T-helper 17 cell (primary cell): ENCODE measurements around the gene PRKCE. TPM values are rescaled to one million over a fixed set of nuclear protein-coding genes. Genes with fewer than 3 reads are reported as not detected.

Experiments used
- ATAC-seq: fragments of 150-1000 bp; cut with Tn5 transposase; 2 replicates; pipeline ENCODE4 v1.10.0; 2021; ENCODE audit warnings: mild to moderate bottlenecking, moderate library complexity
- DNase-seq, 3 donors: peaks; one replicate each; pipeline versions ENCODE4 v3.0.0 to v3.0.0-alpha.2; 2020 to 2021
- H3K9me3 ChIP-seq: one replicate; pipeline ENCODE4 v1.7.0; 2013; ENCODE audit warnings: low read length, mild to moderate bottlenecking; ENCODE audit not compliant: control insufficient read depth, poor library complexity, severe bottlenecking
- H3K27ac Mint-ChIP-seq: one replicate; pipeline ENCODE4 v1.8.0; 2022; ENCODE audit warnings: mild to moderate bottlenecking, moderate library complexity, mixed read lengths
- H3K27me3 Mint-ChIP-seq: one replicate; pipeline ENCODE4 v1.8.0; 2022; ENCODE audit warnings: mixed read lengths
- H3K36me3 Mint-ChIP-seq: one replicate; pipeline ENCODE4 v1.8.0; 2022; ENCODE audit warnings: low read depth, mixed read lengths
- H3K4me1 Mint-ChIP-seq: one replicate; pipeline ENCODE4 v1.8.0; 2022; ENCODE audit warnings: mild to moderate bottlenecking, mixed read lengths
- H3K4me3 Mint-ChIP-seq: one replicate; pipeline ENCODE4 v1.8.0; 2022; ENCODE audit warnings: mild to moderate bottlenecking, moderate library complexity, mixed read lengths
- total RNA-seq, 4 donors: library from RNA in 2 of 4; stranded (reverse) in 2 of 4; gene quantifications; one replicate each; pipeline ENCODE4 v1.2.3 and lab custom pipeline; 2022 to 2026

Gene PRKCE
- total RNA-seq, 2 donors from 2014 or later = 17.6 to 23.7 TPM

GRCh38 chr2:45753381-45753780 is 101.9 kb downstream of the PRKCE start:
- no peak overlapping the region for H3K27ac Mint-ChIP-seq
- no peaks in the 10 kb centered on the region for H3K27me3 Mint-ChIP-seq
- H3K9me3 ChIP-seq = no peaks in the 10 kb centered on the region
- no peak overlapping the region for H3K4me3 Mint-ChIP-seq
- no peak for ATAC-seq
- no peak for DNase-seq
- H3K36me3 Mint-ChIP-seq = no peaks in the 10 kb centered on the region
- peaks cover 23% of the 10 kb centered on the region for H3K4me1 Mint-ChIP-seq

- H3K9me3 ChIP-seq = no peaks in the 10 kb centered on the region
- no peak overlapping the region for H3K4me3 Mint-ChIP-seq
- DNase-seq = no peak
- H3K36me3 Mint-ChIP-seq = no peaks in the 10 kb centered on the region
- ATAC-seq = no peak
- no peaks in the 10 kb centered on the region for H3K27me3 Mint-ChIP-seq
- H3K27ac Mint-ChIP-seq = no peak overlapping the region
- peaks cover 25% of the 10 kb centered on the region for H3K4me1 Mint-ChIP-seq
These were observed 102.9 kb downstream of the PRKCE start for GRCh38 chr2:45754131-45755010.

GRCh38 chr2:45755585-45756335 is 104.3 kb downstream of the PRKCE start:
- H3K9me3 ChIP-seq = no peaks in the 10 kb centered on the region
- Mint-ChIP-seq H3K36me3 (no peaks in the 10 kb centered on the region), H3K27me3 (no peaks in the 10 kb centered on the region), H3K4me3 (no peak overlapping the region), H3K4me1 (peaks cover 20% of the 10 kb centered on the region), H3K27ac (no peak overlapping the region)
- ATAC-seq (no peak), DNase-seq (no peak)

- DNase-seq (no peak), ATAC-seq (no peak)
- no peaks in the 10 kb centered on the region for H3K36me3 Mint-ChIP-seq
- H3K9me3 ChIP-seq = no peaks in the 10 kb centered on the region
- no peak overlapping the region for H3K27ac Mint-ChIP-seq
- no peaks in the 10 kb centered on the region for H3K27me3 Mint-ChIP-seq
- no peak overlapping the region for H3K4me3 Mint-ChIP-seq
- H3K4me1 Mint-ChIP-seq = peaks cover 21% of the 10 kb centered on the region
These were observed 106.5 kb downstream of the PRKCE start for GRCh38 chr2:45758018-45758417.

- H3K4me3 Mint-ChIP-seq = no peak overlapping the region
These were observed 107.9 kb downstream of the PRKCE start for GRCh38 chr2:45759310-45759851.

GRCh38 chr2:45761635-45762034 is 110.2 kb downstream of the PRKCE start:
- Mint-ChIP-seq H3K27ac (no peak overlapping the region), H3K27me3 (no peaks in the 10 kb centered on the region), H3K36me3 (no peaks in the 10 kb centered on the region), H3K4me1 (peaks cover 11% of the 10 kb centered on the region), H3K4me3 (no peak overlapping the region)
- no peaks in the 10 kb centered on the region for H3K9me3 ChIP-seq
- no peak for DNase-seq
- ATAC-seq = no peak

More at GRCh38 chr2:45759310-45759851, 107.9 kb downstream of the PRKCE start:
- DNase-seq (no peak), ATAC-seq (no peak)
- H3K36me3 Mint-ChIP-seq = no peaks in the 10 kb centered on the region
- no peaks in the 10 kb centered on the region for H3K27me3 Mint-ChIP-seq
- H3K27ac Mint-ChIP-seq = no peak overlapping the region
- H3K9me3 ChIP-seq = no peaks in the 10 kb centered on the region
- peaks cover 17% of the 10 kb centered on the region for H3K4me1 Mint-ChIP-seq

GRCh38 chr2:45763255-45763654 is 111.8 kb downstream of the PRKCE start:
- no peak overlapping the region for H3K4me3 Mint-ChIP-seq
- H3K27me3 Mint-ChIP-seq = no peaks in the 10 kb centered on the region
- no peaks in the 10 kb centered on the region for H3K9me3 ChIP-seq
- H3K27ac Mint-ChIP-seq = peak overlapping the region; percentile 29
- no peak for ATAC-seq
- H3K36me3 Mint-ChIP-seq = no peaks in the 10 kb centered on the region
- H3K4me1 Mint-ChIP-seq = peaks cover 10% of the 10 kb centered on the region
- DNase-seq = no peak

- ATAC-seq (no peak), DNase-seq (no peak)
- Mint-ChIP-seq H3K27ac (no peak overlapping the region), H3K4me1 (peaks cover 6% of the 10 kb centered on the region), H3K4me3 (no peak overlapping the region), H3K27me3 (no peaks in the 10 kb centered on the region), H3K36me3 (no peaks in the 10 kb centered on the region)
- no peaks in the 10 kb centered on the region for H3K9me3 ChIP-seq
These were observed 112.3 kb downstream of the PRKCE start for GRCh38 chr2:45763797-45764196.

GRCh38 chr2:45765007-45765727 is 113.7 kb downstream of the PRKCE start:
- Mint-ChIP-seq H3K4me3 (no peak overlapping the region), H3K4me1 (peaks cover 9% of the 10 kb centered on the region), H3K27ac (no peak overlapping the region), H3K27me3 (no peaks in the 10 kb centered on the region), H3K36me3 (no peaks in the 10 kb centered on the region)
- no peaks in the 10 kb centered on the region for H3K9me3 ChIP-seq
- no peak for DNase-seq
- no peak for ATAC-seq

GRCh38 chr2:45765728-45766254 is 114.3 kb downstream of the PRKCE start:
- DNase-seq = no peak
- Mint-ChIP-seq H3K27ac (no peak overlapping the region), H3K27me3 (no peaks in the 10 kb centered on the region), H3K36me3 (no peaks in the 10 kb centered on the region), H3K4me1 (peaks cover 9% of the 10 kb centered on the region), H3K4me3 (no peak overlapping the region)
- ATAC-seq = no peak
- H3K9me3 ChIP-seq = no peaks in the 10 kb centered on the region

GRCh38 chr2:45768208-45768607 is 116.7 kb downstream of the PRKCE start:
- Mint-ChIP-seq H3K4me1 (peaks cover 10% of the 10 kb centered on the region), H3K4me3 (no peak overlapping the region), H3K36me3 (no peaks in the 10 kb centered on the region), H3K27ac (no peak overlapping the region), H3K27me3 (no peaks in the 10 kb centered on the region)
- no peaks in the 10 kb centered on the region for H3K9me3 ChIP-seq
- no peak for DNase-seq
- ATAC-seq = no peak

- Mint-ChIP-seq H3K4me3 (no peak overlapping the region), H3K27me3 (no peaks in the 10 kb centered on the region), H3K36me3 (no peaks in the 10 kb centered on the region), H3K4me1 (peaks cover 10% of the 10 kb centered on the region), H3K27ac (no peak overlapping the region)
- DNase-seq (no peak), ATAC-seq (no peak)
- no peaks in the 10 kb centered on the region for H3K9me3 ChIP-seq
These were observed 117.6 kb downstream of the PRKCE start for GRCh38 chr2:45769056-45769455.
